ENCODE measurements around the gene SLC26A1.

SLC26A1 gene

DNA sequence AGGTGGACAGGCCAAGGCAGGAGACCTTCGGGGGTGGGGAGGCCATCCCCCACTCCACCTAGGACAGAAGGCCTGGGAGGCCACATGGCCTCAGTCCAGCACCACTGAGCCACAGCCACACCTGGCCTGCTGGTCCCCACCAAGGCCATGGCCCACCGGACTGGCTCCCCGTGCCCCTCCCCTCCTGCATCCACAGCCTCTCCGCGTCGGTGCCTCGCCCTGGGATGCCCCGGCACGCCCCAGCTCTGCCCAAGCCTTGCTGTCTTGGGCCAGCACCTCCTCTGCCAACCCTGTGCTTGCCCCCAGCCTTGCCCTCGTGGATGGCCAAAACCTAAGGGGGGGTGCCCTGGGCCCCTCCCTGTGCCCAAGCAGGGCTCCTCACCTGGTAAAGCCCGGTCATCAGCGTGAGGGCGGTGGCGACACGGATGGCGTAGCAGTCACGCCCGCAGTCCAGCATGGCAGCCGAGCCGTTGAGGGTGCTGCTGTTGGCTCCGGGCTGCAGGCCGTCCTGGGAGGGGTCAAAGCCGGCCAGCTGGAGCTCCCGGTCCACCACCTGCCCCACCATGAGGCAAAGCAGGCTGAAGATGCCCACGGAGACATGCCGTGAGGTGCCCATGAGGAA lies 2.3 kb downstream of the SLC26A1 start:
- Histone ChIP-seq H3K36me3 (ENCODE audit: low read length) (no peaks in the 10 kb centered on the region), H3K9ac (ENCODE audit: low read length) (no peak overlapping the region), H3K27ac (ENCODE audit: low read depth, low read length) (no peak overlapping the region), H3K79me2 (ENCODE audit: insufficient read depth, low read length) (no peaks in the 10 kb centered on the region), H3K27me3 (ENCODE audit: low read length) (no peaks in the 10 kb centered on the region), H4K20me1 (ENCODE audit: low read depth, low read length) (no peaks in the 10 kb centered on the region), H3K9me2 (replicated peaks; ENCODE audit: insufficient read depth, low read length) (no peaks in the 10 kb centered on the region), H3K4me3 (ENCODE audit: insufficient read depth, low read length, poor library complexity, severe bottlenecking) (no peak overlapping the region), H3K4me2 (ENCODE audit: low read depth, low read length, poor library complexity, severe bottlenecking) (no peak overlapping the region), H3F3A (ENCODE audit: insufficient read depth) (peaks cover 5% of the 10 kb centered on the region; the same call in 1 of the 2 replicates), H3K9me3 (ENCODE audit: insufficient read depth, low read length) (no peaks in the 10 kb centered on the region), H2AFZ (ENCODE audit: low read depth, low read length, severe bottlenecking) (no peak overlapping the region)
- no peak for TF ChIP-seq EZH2phosphoT487 (conservative IDR thresholded peaks at IDR 0.05; ENCODE audit: low read length)
- TF ChIP-seq CTCF (IDR thresholded peaks at IDR 0.05; ENCODE audit: insufficient read depth, low read length, poor library complexity, severe bottlenecking), result no peak

GRCh38 chr4:989722-990471 lies 3.3 kb downstream of the SLC26A1 start:
- TF ChIP-seq EZH2phosphoT487 (conservative IDR thresholded peaks at IDR 0.05; ENCODE audit: low read length) (no peak), CTCF (IDR thresholded peaks at IDR 0.05; ENCODE audit: insufficient read depth, low read length, poor library complexity, severe bottlenecking) (no peak)
- Histone ChIP-seq H3K9me2 (replicated peaks; ENCODE audit: insufficient read depth, low read length) (no peaks in the 10 kb centered on the region), H3K9ac (ENCODE audit: low read length) (no peak overlapping the region), H3K9me3 (ENCODE audit: insufficient read depth, low read length) (no peaks in the 10 kb centered on the region), H3K4me2 (ENCODE audit: low read depth, low read length, poor library complexity, severe bottlenecking) (no peak overlapping the region), H3K36me3 (ENCODE audit: low read length) (no peaks in the 10 kb centered on the region), H3K27me3 (ENCODE audit: low read length) (no peaks in the 10 kb centered on the region), H4K20me1 (ENCODE audit: low read depth, low read length) (no peaks in the 10 kb centered on the region), H3K4me3 (ENCODE audit: insufficient read depth, low read length, poor library complexity, severe bottlenecking) (no peak overlapping the region), H3K79me2 (ENCODE audit: insufficient read depth, low read length) (no peaks in the 10 kb centered on the region), H3F3A (ENCODE audit: insufficient read depth) (peaks cover 5% of the 10 kb centered on the region; the same call in 1 of the 2 replicates), H3K27ac (ENCODE audit: low read depth, low read length) (no peak overlapping the region), H2AFZ (ENCODE audit: low read depth, low read length, severe bottlenecking) (no peak overlapping the region)

DNA sequence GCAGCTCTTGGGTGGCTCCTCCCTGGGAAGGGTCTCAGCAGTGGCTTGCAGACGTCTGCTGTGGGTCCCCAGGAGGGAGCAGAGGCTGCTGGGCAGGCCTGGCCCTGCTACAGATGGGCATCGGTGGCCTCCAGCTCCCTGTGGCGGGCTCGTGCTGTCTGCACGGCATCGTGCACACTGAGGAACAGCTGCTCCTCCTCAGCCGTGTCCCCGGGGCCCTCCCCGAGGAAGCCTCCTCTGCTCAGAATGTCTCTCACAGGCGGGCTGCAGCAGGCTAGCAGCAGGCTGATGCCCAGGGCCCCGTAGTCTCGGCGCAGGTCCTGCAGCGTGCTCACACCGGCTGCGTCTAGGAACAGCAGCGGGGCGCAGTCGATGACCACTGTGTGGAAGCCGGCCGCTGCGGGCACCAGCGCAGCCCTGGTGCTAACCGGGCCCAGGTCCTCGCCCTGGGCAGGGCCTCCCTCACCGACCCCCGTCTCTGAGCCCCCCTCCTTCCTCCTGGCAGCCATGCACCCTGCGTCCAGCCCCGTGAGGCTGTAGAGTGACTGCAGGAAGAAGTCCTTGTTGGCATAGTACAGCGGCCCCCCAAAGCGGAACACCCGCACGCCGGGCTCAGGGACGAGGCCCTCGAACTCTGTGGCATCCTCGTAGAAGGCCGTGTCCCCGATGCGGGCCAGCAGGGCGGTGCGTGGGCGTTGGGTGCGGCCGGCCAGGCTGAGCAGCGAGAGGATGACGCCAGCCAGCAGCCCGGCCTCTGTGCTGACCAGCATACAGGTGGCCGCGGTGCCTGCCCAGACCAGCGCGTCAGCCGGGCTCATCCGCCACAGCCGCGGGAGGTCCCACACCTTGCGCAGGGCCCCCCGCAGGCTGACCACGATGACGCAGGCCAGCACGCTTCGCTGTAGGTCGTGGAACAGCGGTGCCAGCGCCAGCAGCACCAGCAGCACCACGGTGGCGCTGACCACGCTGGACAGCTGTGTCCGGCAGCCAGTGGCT lies 4.2 kb downstream of the SLC26A1 start:
- Histone ChIP-seq H4K20me1 (ENCODE audit: low read depth, low read length) (no peaks in the 10 kb centered on the region), H3K27me3 (ENCODE audit: low read length) (no peaks in the 10 kb centered on the region), H3K9ac (ENCODE audit: low read length) (no peak overlapping the region), H3K9me3 (ENCODE audit: insufficient read depth, low read length) (no peaks in the 10 kb centered on the region), H3K4me2 (ENCODE audit: low read depth, low read length, poor library complexity, severe bottlenecking) (no peak overlapping the region), H3K4me3 (ENCODE audit: insufficient read depth, low read length, poor library complexity, severe bottlenecking) (no peak overlapping the region), H3K79me2 (ENCODE audit: insufficient read depth, low read length) (no peaks in the 10 kb centered on the region), H3K36me3 (ENCODE audit: low read length) (no peaks in the 10 kb centered on the region), H3F3A (ENCODE audit: insufficient read depth) (peaks cover 5% of the 10 kb centered on the region; the same call in 1 of the 2 replicates), H3K9me2 (replicated peaks; ENCODE audit: insufficient read depth, low read length) (no peaks in the 10 kb centered on the region), H3K27ac (ENCODE audit: low read depth, low read length) (no peak overlapping the region), H2AFZ (ENCODE audit: low read depth, low read length, severe bottlenecking) (no peak overlapping the region)
- TF ChIP-seq EZH2phosphoT487 (conservative IDR thresholded peaks at IDR 0.05; ENCODE audit: low read length) (no peak), CTCF (IDR thresholded peaks at IDR 0.05; ENCODE audit: insufficient read depth, low read length, poor library complexity, severe bottlenecking) (no peak)

Measured in SU-DHL-6 (cell line).